B cell (primary cell): Measurements from ENCODE around the gene DDX10.

Experiments used
- CTCF ChIP-seq: fragments of 200-600 bp; IDR thresholded peaks from one replicate; pipeline ENCODE4 v1.8.0; 2022; ENCODE audit warnings: antibody characterized with exemption, mild to moderate bottlenecking
- EZH2 ChIP-seq: IDR thresholded peaks from 2 replicates; pipeline ENCODE4 v1.6.1; 2012; ENCODE audit warnings: borderline replicate concordance, low read depth, mild to moderate bottlenecking, moderate library complexity, low read length; ENCODE audit not compliant: insufficient read depth, poor library complexity, severe bottlenecking

- TF ChIP-seq CTCF (no peak), EZH2 (no peak)
Observed at GRCh38 chr11:108768370-108768769, 103.5 kb downstream of the DDX10 start.
